ENCODE data around the gene PLA2G4F. TPM values are rescaled to one million over a fixed set of nuclear protein-coding genes. Genes with fewer than 3 reads are reported as not detected.
A peak's percentile ranks its signal among the peaks of the same experiment; 100 is the strongest.

PLA2G4F gene
- total RNA-seq, 4 donors from 2014 or later, result 3.9 to 24.8 (median 14.1) TPM

DNA sequence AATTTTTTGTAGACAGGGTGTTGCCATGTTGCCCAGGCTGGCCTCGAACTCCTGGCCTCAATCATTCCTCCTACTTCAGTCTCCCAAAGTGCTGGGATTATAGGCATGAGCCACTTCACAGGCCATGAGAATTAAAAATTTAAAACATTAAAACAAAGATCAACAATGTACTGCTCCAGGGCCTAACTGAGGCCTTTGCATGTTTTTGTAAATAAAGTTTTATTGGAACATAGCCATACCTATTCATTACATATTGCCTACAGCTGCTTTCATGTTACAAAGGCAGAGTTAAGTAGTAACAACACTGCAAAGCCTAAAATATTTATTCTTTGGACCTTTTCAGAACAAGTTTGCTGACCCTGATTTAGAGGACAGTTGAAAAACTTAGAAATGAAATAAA is 42.1 kb upstream of the PLA2G4F start:
- no peak overlapping the region for H3K4me3 ChIP-seq (replicated peaks in 1 of 3)
- H3K27ac ChIP-seq, result no peak overlapping the region
- intact Hi-C loops (cut with DNase I), result no loop called here
- no peaks in the 10 kb centered on the region for H3K4me1 ChIP-seq
- peaks cover 5 to 10% of the 10 kb centered on the region in 2 donors for H3K36me3 ChIP-seq
- no peaks in the 10 kb centered on the region for H3K9me3 ChIP-seq
- WGBS, 2 donors, result 96 to 100% methylated on average over 1 of the region's 1 CpG
- no peak for TF ChIP-seq POLR2A (IDR thresholded peaks at IDR 0.05)
- TF ChIP-seq, protein P1, sequence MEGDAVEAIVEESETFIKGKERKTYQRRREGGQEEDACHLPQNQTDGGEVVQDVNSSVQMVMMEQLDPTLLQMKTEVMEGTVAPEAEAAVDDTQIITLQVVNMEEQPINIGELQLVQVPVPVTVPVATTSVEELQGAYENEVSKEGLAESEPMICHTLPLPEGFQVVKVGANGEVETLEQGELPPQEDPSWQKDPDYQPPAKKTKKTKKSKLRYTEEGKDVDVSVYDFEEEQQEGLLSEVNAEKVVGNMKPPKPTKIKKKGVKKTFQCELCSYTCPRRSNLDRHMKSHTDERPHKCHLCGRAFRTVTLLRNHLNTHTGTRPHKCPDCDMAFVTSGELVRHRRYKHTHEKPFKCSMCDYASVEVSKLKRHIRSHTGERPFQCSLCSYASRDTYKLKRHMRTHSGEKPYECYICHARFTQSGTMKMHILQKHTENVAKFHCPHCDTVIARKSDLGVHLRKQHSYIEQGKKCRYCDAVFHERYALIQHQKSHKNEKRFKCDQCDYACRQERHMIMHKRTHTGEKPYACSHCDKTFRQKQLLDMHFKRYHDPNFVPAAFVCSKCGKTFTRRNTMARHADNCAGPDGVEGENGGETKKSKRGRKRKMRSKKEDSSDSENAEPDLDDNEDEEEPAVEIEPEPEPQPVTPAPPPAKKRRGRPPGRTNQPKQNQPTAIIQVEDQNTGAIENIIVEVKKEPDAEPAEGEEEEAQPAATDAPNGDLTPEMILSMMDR (IDR thresholded peaks at IDR 0.05), result no peak
- DNase-seq, result no peak
- H3K27me3 ChIP-seq, result no peaks in the 10 kb centered on the region

DNA sequence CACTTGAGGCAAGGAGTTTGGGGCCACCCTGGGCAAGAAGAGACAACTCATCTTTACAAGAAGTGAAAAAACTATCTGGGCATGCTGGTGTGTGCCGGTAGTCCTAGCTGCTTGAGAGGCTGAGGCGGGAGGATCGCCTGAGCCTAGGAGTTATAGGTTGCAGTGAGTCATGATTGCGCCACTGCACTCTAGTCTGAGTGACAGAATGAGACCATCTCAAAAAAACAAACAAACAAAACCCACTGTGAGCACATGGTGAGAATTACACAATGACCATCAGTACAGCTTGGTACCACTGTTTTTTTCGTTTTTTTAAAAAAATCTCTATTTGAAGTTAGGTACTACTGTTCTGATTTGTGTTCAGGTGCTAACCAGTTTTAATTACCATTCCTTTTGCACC is 38.1 kb upstream of the PLA2G4F start:
- peaks cover 0 to 6% of the 10 kb centered on the region in 2 donors for H3K4me1 ChIP-seq
- intact Hi-C loops (cut with DNase I), result no loop called here
- no peaks in the 10 kb centered on the region for H3K9me3 ChIP-seq
- 96 to 97% methylated on average over 5 of the region's 5 CpGs for WGBS, 2 donors
- TF ChIP-seq POLR2A (IDR thresholded peaks at IDR 0.05), result no peak
- TF ChIP-seq, protein P1 (IDR thresholded peaks at IDR 0.05), result no peak
- no peak overlapping the region for H3K4me3 ChIP-seq (replicated peaks in 1 of 3)
- H3K36me3 ChIP-seq, result peaks cover 4 to 9% of the 10 kb centered on the region in 2 donors
- DNase-seq, result no peak
- no peak overlapping the region for H3K27ac ChIP-seq
- H3K27me3 ChIP-seq, result no peaks in the 10 kb centered on the region

DNA sequence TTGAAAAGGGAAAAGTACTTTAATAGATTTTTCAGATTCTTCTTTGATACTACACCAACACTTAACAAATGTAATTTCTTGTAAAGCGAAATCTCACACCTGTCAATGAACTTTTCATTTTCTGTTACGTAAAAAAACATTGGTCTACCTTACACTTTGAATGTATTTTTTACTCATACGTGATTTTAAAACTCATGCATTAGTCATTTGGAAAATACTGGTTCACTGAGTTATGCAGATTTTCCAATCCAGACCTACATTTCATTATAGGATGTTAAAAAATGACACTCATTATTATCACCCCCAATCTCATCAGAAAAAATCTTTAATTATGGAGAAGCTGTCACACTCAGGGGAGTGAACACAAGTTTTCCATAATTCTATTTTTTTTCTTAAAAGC is 36.9 kb upstream of the PLA2G4F start:
- H3K27ac ChIP-seq, result no peak overlapping the region
- H3K36me3 ChIP-seq, result peaks cover 0 to 9% of the 10 kb centered on the region in 2 donors
- TF ChIP-seq POLR2A (IDR thresholded peaks at IDR 0.05), result no peak
- TF ChIP-seq, protein P1 (IDR thresholded peaks at IDR 0.05), result no peak
- H3K4me1 ChIP-seq, result peaks cover 0 to 6% of the 10 kb centered on the region in 2 donors
- DNase-seq, result no peak
- intact Hi-C loops (cut with DNase I), result no loop called here
- no peak overlapping the region for H3K4me3 ChIP-seq (replicated peaks in 1 of 3)
- 94 to 96% methylated on average over 3 of the region's 3 CpGs for WGBS, 2 donors
- no peaks in the 10 kb centered on the region for H3K27me3 ChIP-seq
- H3K9me3 ChIP-seq, result no peaks in the 10 kb centered on the region

DNA sequence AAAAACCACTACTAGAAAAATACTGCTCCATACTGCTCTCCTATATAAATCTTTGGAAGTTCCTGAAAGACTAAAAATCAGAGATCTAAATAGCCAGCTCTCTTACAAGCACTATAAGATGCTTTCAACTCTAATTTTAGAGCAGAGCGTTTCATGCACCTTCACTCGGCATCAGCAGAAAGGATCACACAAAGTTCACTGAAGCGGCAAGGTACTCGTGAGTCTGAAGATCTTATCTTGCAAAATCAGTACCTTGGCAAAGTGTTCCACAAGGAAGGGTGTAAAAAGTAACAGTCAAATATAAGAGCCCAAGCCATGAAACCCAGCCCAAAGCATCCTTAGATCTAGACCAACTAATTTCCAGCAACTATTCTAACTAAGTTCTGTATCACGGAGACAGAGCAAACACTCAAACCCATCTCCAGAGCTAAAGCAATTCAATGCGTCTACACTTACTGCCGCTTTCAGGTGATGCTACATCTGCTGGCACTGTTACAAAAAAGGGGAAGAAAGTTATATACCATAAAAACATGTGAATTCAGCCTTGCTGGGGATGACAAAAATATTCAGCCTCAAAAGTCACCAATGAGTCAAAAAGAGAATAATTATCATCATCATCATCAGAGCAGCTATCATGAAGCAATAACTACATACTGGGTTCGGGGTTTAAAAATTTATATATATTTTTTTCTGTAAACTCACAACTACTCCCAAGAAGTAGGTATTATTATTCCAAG is 35.3 kb upstream of the PLA2G4F start:
- H3K27ac ChIP-seq, result no peak overlapping the region
- intact Hi-C loops (cut with DNase I), result no loop called here
- no peak overlapping the region for H3K4me3 ChIP-seq (replicated peaks in 1 of 3)
- peaks cover 0 to 6% of the 10 kb centered on the region in 2 donors for H3K4me1 ChIP-seq
- no peaks in the 10 kb centered on the region for H3K27me3 ChIP-seq
- H3K36me3 ChIP-seq, result peaks cover 4 to 18% of the 10 kb centered on the region in 2 donors
- no peaks in the 10 kb centered on the region for H3K9me3 ChIP-seq
- 54 to 59% methylated on average over 8 of the region's 8 CpGs for WGBS, 2 donors
- DNase-seq, result peak; percentile 45 to 62
- TF ChIP-seq POLR2A (IDR thresholded peaks at IDR 0.05), result no peak
- TF ChIP-seq, protein P1 (IDR thresholded peaks at IDR 0.05), result no peak

DNA sequence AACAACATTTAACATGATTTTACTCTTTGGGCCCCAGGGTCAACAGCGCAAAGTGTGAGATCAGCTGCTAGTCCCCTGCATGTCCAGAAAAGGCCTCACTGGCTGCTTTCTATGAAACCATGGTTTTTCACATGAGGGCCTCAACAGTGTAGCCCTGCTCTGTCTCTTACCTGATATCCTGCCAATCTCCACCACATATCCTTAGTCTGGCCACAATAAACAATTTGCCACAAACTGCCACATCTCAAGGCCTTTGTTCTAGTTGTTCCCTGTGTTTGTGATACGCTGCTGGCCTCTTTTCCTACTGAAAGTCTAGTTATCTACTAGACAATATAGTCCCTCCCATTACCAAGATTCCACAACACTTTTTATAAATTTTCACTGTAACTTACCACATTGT is 33.9 kb upstream of the PLA2G4F start:
- H3K4me1 ChIP-seq, result peaks cover 0 to 6% of the 10 kb centered on the region in 2 donors
- WGBS, 2 donors, result 95 to 96% methylated on average over 2 of the region's 2 CpGs
- no peak overlapping the region for H3K27ac ChIP-seq
- no peak overlapping the region for H3K4me3 ChIP-seq (replicated peaks in 1 of 3)
- peaks cover 4 to 18% of the 10 kb centered on the region in 2 donors for H3K36me3 ChIP-seq
- no peaks in the 10 kb centered on the region for H3K27me3 ChIP-seq
- intact Hi-C loops (cut with DNase I), result no loop called here
- DNase-seq, result no peak
- no peaks in the 10 kb centered on the region for H3K9me3 ChIP-seq
- TF ChIP-seq POLR2A (IDR thresholded peaks at IDR 0.05), result no peak
- TF ChIP-seq, protein P1 (IDR thresholded peaks at IDR 0.05), result no peak
